ENCODE measurements around the gene TCP10L.
"Not testable (repeated sequence)": the region's sequence is repeated elsewhere in the genome, so short reads cannot be mapped to it uniquely, and the experiment has no call there.

TCP10L gene

DNA sequence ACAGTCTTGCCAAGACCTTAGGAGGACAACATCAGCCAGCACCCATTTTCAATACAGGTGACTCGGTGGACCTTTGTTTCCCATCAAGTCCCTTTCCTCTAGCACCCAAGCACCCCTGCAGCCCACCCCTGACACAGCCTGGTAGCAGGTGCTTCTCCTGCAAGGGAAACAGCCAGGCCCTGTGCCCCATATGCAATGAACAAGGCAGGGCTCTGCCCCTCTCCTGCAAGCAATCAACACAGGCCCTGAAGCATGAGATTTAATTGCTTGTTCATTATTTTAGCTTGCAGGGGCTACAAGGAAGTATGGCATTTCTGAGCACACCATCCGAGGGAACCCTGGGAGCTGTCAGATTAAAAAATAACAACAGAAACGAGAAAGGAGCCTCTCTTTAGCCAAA, 35.4 kb downstream of the TCP10L start:
- no peak for DNase-seq

DNA sequence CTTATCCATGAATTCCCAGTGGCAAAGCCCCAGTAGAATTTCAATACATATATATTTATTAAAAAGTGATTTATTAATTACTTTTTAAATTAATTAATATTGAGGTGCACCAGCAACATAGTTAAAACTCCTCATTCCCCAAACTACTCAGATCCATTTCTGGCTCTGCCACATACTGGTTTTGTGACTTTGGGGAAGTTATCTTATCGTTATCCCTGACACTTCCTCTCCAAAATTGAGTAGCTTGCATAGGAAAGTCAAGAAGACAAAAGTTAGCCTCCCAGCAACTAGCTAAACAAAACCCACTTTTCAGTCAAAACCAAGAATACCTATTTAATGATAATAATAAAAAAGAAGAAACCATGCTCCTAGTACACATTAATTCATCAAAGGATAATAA, 35.9 kb downstream of the TCP10L start:
- DNase-seq: peak in 1 of 2 experiments; percentile 7

DNA sequence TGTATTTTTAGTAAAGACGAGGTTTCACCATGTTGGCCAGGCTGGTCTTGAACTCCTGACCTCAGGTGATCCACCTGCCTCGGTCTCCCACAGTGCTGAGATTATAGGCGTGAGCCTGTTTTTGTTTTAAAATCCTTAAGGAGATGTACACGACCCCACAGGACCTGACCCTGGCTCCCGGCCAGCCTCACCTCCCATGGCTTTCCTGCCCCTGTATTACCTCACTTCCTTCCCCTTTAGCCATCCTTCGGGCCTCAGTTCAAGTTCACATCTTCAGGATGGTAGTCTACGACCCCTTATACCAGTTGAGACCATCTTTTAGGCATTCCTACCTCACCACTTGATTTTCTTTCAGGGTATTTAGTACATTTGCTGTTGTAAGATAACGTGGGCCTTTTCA, 36.3 kb downstream of the TCP10L start:
- DNase-seq: no peak

DNA sequence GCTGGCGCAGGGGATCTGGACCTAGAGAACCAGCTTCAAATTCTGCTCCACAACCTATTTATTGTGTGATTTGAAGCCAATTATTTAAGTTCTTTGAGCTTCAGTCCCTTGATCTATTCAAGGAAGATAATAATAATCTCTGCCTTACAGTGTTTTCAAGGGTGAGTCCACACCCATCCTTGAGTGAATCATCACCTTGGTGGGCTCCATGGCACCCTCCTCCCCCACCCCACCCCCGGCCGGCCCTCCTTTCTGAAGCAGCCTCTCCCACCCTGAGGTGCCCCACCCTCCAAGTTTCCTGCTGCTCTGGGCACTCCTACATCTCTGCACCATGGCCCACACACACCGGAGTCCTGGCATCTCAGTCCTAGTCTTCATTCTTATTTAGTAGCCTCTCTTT, 38.3 kb downstream of the TCP10L start:
- no peak for DNase-seq

DNA sequence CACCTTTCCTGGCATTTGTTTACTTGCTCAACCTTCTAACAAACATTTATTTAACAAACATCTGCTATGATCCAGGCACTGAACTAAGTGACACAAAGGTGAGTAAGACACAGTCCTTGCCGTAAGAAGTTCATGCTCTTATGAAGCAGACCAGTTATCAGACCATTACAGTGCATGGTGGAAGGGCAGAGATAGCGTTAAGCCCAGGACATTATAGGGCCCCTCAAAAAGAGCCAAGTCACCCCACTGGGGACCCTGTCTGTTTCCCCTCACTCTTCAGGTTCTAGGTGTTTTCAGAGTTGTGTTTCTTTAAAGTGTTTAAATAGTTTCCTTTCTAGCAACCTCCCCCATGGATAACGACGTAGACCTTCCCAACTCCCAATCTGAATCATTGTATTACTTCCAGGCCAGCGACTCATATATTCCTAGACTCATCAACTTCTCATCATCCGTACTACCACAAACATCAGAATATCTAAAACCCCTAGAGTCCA, 39.3 kb downstream of the TCP10L start:
- no peak for DNase-seq

DNA sequence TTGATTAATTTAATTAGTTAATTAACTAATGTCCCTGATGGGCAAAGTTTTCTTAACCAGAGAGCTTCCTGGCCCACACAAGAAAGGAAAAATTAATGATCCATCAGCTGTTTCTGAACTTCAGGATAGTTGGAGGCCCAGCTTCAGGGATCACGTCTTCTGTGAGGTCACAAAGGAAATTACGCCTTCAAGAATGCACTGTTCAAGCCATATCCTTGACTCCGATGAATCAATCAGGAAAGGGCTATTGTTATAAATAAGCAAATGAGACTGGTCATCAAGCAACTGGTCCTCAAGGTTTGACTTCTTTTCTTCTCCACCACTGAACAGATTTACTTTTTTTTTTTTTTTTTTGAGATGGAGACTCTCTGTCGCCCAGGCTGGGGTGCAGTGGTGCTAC, 40.6 kb downstream of the TCP10L start:
- DNase-seq: no peak

DNA sequence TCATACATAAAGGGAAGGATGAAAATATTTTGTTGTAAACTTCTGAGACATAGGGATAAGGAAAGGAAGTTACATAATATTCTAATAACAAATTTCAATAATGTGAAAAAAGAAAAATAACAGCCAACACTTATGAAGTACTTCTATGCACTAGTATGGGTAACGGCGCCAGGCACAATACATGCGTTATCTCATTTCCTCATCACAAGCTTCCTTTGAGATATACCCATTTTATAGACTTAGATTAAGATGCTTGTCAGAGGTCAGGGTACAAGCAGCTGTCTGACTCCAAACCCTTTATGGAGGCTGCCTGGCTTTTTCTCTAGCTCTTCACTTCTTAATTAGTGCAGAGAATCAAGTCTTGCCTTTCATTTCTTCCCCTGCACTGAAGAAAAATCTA, 41.3 kb downstream of the TCP10L start:
- DNase-seq: no peak

DNA sequence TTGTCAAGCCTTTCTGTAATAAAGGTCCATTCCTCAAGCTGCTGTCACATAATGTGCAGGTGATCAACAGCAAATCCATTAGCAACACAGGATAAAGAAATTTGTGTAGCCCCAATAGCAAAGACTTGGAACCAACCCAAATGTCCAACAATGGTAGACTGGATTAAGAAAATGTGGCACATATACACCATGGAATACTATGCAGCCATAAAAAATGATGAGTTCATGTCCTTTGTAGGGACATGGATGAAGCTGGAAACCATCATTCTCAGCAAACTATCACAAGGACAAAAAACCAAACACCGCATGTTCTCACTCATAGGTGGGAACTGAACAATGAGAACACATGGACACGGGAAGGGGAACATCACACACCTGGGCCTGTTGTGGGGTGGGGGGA, 42.3 kb downstream of the TCP10L start:
- DNase-seq: not testable (repeated sequence)

DNA sequence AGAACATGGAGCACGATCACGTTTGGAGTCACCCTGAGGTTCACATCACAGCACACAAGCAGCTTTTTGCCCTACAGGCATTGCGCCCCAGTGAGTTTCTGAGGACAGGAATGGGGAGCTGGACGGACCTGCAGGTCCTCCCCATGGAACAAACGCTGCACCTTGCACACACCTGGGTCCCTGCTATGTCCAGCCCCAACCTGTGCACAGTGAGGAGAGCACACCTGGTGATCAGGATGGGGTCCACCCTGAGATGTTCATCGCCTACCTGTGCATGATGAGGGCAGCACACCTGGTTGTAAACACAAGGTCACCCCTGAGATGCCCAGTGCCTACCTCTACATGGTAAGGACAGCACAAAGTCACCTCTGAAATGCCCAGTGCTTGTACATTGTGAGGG, 45.9 kb downstream of the TCP10L start:
- no peak for DNase-seq

DNA sequence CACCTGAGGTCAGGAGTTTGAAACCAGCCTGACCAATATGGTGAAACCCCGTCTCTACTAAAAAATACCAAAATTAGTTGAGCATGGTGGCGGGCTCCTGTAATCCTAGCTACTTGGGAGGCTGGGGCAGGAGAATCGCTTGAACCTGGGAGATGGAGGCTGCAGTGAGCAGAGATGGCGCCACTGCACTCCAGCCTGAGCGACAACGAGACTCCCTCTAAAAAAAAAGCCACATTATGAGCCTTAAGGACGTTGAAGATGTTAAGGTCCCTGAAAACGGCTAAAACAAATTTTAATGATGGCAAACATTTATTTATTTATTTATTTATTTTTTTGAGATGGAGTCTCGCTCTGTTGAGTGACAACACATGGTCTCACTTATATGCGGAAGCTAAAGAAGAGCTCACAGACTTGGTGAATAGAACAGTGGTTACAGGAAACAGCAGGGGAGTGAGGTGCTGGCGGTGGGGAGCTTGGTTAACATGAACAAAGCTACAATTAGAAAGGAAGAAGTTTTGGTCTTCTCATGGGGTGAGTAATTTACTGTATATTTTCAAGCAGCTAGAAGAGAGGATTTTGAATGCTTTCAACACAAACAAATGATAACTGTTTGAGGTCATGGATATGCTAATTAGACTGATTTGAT, 47.1 kb downstream of the TCP10L start:
- peak; percentile 69 to 72 for DNase-seq

DNA sequence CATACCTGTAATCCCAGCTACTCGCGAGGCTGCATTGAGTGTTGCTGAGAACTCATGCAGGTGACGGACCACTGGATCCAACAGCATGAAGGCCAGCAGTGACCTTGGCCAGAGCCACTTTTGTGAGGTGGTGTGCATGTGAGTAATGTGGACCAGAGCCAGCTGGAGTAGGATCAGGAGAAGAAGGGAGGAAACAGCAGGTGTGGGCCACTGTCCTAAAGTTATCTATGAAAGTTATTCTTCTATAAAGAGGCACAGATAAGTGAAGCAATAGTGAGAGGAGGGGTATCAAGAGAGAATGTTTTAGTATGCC, 47.8 kb downstream of the TCP10L start:
- DNase-seq: no peak

DNA sequence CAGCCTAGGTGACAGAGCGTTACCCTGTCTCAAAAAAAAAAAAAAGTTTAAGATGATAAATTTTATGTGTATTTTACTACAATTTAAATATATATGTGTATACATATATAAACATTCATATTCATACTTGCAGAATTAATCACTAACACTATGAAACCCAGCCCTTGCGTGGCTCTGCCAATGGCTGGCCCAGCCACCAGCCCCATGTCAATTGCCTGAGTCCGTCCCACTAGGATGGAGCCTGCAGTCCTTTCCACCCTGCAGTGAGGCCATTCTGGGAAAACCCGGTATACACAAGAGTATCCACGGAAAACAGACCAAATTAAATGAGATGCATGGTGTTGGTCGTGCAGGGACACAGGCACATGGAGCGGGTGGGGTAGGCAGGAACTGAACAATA, 49.7 kb downstream of the TCP10L start:
- no peak for DNase-seq

DNA sequence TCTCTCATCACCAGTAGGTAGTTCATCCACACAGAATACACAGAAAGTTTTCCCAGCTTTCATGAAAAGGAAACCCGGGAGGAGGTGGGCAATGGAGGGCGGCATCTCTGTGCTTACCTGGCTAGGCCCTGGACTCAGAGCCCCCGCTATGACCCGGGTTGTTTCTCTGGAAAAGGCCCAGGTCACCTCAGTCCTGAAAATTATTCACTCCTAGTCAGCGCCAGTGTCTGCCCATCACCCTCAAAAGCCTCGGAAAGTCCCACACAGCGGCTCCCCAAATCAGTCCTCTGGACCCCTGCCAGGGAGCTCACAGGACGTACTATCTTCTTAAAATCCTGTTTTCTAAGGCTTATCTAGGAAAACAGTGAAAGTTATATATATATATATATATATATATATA, 51.2 kb downstream of the TCP10L start:
- DNase-seq: no peak

DNA sequence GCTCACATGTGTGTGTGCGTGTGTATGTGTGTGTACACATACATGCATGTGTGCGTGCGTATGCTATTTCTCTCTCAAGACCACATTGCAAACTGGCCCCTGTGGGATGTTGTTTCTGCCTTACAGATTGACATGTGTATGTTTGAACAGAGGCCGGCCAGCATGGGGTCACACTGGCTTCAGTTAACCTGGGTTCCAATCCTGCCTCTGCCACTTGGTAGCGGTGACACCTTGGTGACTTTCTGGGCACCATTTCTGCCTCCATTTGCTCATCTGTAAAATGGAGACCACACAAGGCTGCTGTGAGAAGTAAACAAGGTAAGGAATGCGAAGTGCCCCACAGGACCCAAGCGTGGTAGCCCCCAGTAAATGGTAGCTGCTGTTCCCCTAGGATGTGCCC, 51.7 kb downstream of the TCP10L start:
- DNase-seq: no peak

DNA sequence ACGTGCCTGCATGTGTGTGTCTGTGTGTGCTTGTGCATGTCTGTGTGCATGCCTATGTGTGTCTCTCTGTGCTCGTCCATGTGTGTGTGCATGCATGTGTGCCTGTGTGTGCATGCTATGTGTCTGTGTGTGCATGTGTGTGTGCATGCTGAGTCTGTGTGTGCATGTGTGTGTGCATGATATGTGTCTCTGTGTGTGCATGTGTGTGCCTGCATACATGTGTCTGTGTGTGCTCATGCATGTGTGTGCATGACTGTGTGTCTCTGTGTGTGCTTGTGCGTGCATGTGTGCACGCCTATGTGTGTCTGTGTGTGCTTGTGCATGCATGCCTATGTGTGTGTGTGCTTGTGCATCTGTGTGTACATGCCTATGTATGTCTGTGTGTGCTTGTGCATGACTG, 52.3 kb downstream of the TCP10L start:
- no peak for DNase-seq

DNA sequence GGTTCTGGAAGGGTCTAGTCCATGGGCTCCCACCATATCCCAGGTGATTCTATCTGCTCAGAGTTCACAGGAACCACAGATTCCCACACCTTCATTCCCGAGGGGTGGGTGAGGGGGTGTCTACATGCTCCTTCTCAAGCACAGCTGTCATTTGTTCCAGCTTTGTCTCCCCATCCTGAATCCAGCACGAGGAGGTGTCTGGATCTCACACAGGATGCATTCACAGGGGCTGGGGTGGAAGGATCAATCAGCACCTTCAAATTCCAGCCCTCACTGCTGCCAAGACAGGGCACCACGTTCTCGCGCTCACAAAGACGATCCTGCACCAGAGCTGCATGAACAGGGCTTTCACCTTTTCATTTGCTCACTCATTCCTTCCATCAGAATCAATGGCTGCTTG, 52.7 kb downstream of the TCP10L start:
- DNase-seq: no peak

DNA sequence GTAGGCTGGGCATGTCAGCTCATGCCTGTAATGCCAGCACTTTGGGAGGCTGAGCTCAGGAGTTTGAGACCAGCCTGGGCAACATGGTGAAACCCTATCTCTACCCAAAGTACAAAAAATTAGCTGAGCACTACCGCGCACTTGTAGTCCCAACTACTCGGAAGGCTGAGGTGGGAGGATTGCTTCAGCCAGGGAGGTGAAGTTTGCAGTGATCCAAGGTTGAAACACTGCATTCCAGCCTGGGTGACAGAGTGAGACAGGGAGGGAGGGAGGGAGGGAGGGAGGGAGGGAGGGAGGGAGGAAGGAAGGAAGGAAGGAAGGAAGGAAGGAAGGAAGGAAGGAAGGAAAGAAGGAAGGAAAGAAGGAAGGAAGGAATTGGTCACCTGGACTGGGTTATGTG, 53.8 kb downstream of the TCP10L start:
- not testable (repeated sequence) for DNase-seq

DNA sequence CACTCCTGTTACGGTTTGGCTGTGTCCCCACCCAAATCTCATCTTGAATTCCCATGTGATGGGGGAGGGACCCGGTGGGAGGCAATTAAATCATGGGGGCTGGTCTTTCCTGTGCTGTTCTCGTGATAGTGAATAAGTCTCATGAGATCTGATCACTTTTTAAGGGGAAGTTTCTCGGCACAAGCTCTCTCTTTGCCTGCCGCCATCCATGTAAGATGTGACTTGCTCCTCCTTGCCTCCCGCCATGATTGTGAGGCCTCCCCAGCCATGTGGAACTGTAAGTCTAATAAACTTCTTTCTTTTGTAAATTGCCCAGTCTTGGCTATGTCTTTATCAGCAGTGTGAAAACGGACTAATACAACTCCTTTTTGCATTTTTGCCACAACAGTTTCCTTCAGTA, 54.5 kb downstream of the TCP10L start:
- not testable (repeated sequence) for DNase-seq

DNA sequence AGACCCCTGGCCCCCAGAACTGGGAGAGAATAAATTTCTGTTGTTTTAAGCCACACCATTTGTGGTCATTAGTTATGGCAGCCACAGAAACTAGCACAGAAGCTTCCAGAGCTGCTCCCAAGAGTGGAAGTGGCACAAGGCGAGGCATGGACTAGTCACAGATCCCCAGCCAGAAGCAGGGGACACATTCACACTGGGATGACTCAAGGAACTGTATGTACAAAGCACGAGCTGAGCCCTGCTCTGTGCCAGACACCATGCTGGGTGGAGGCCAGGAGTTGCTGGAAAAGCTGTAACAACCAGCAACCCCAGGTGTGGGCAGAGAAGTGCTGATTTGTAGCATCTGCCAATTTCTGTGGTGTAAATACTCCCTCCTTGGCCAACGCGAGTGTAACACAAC, 55.6 kb downstream of the TCP10L start:
- no peak for DNase-seq

DNA sequence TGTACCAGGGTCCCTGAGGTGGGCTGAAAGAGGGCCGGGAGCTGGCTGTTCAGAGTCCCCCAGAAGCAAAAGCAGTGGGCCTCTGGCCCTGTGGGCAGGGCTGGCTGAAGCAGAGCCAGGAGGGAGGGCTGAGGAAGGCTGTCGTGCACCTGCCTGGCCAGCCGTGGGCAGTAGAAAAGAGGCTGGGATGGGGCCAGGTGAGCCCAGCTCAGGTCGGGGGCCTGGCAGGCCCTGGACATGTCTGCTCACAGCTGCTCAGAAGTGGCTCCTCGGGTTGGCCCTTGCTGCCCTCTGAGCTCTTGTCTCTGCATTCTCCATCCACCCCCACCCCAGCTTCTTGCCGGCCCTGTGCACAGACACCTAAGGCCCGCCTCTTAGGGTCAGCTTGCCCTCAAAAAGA, 60.0 kb downstream of the TCP10L start:
- DNase-seq: no peak

DNA sequence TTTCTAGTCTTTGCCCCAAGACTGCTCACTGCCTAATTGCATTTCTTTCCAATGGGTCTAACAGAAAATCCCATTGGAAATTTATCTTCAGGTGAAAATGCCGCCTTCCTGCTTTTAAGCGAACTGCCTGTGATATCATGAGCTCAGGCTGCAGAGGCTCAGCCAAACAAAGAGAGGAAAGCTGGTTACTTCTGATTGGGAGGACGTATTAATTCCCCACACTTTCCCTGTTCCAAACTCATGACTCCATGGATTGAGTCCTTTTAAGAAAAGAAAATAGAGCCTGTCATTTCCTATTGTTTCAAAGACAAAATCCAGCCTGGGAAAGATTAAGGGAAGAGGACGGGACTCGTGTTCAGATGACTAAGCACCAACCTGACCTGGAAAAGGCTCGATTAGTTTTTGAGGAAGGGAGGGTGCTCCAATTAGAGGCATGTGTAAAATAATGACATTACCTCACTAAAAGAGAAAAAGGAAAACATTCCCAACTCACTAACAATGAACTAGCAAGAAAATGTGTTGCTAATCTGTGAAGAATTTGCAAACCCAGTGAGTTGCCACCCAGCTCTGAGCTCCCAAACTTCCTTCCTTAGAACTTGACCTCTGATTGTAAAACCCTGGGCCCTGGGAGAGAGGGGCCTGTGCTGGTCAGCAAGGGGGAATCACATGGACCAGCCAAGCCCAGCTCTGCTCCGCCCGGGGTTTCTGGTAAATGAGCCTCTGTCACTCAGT, 61.2 kb downstream of the TCP10L start:
- DNase-seq: no peak

Measured in Kasumi-1 (cell line).